ENCODE results near the gene KNTC1. TPM values are rescaled to one million over a fixed set of nuclear protein-coding genes. Genes with fewer than 3 reads are reported as not detected.

Gene KNTC1
- total RNA-seq, 1 donor from 2014 or later, result 1.4 TPM

DNA sequence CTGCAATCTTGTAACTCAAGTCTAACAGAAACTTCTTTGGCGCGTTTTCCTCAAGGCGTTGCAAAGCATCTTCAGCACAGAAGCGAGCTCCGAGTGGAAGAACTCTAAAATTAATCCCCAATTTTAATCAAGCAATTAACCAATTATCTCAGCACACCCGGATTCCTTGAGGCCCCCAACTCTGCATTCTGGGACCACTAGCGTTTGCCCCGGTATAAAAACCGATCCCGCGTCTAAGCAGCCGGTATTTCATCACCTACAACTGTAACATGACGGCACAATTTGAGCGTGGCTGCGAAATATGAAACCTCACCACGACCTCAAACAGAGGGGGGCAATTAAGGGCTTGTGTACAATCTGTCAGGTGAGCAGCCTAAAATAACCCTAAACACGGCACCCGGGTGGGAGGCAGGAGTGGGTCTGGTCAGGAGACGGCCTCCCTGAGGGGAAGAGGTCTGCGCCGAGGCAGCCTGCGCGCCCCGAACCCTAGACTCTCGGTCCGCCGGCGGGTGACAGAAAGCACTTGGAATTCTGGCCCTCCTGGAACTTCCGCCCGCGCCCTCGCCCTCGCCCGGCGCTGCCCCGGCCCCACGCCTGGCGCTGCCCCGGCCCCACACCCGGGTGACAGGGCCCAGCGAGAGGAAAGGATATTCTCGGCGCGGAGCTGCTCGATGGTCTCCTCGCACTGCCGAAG is 26.9 kb upstream of the KNTC1 start:
- peak; percentile 51 for DNase-seq
- H3K27me3 ChIP-seq (ENCODE audit: low read depth), result no peaks in the 10 kb centered on the region
- no peaks in the 10 kb centered on the region for H3K9me3 ChIP-seq (replicated peaks)
- peaks cover 53% of the 10 kb centered on the region for H3K4me1 ChIP-seq
- peak overlapping the region; percentile 99 for H3K27ac ChIP-seq (replicated peaks)
- H3K4me3 ChIP-seq, result peak overlapping the region; percentile 93
- intact Hi-C loops (cut with micrococcal nuclease), result no loop called here
- TF ChIP-seq, protein P1, sequence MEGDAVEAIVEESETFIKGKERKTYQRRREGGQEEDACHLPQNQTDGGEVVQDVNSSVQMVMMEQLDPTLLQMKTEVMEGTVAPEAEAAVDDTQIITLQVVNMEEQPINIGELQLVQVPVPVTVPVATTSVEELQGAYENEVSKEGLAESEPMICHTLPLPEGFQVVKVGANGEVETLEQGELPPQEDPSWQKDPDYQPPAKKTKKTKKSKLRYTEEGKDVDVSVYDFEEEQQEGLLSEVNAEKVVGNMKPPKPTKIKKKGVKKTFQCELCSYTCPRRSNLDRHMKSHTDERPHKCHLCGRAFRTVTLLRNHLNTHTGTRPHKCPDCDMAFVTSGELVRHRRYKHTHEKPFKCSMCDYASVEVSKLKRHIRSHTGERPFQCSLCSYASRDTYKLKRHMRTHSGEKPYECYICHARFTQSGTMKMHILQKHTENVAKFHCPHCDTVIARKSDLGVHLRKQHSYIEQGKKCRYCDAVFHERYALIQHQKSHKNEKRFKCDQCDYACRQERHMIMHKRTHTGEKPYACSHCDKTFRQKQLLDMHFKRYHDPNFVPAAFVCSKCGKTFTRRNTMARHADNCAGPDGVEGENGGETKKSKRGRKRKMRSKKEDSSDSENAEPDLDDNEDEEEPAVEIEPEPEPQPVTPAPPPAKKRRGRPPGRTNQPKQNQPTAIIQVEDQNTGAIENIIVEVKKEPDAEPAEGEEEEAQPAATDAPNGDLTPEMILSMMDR (IDR thresholded peaks at IDR 0.05; ENCODE audit: borderline replicate concordance), result no peak
- peaks cover 41% of the 10 kb centered on the region for H3K36me3 ChIP-seq

DNA sequence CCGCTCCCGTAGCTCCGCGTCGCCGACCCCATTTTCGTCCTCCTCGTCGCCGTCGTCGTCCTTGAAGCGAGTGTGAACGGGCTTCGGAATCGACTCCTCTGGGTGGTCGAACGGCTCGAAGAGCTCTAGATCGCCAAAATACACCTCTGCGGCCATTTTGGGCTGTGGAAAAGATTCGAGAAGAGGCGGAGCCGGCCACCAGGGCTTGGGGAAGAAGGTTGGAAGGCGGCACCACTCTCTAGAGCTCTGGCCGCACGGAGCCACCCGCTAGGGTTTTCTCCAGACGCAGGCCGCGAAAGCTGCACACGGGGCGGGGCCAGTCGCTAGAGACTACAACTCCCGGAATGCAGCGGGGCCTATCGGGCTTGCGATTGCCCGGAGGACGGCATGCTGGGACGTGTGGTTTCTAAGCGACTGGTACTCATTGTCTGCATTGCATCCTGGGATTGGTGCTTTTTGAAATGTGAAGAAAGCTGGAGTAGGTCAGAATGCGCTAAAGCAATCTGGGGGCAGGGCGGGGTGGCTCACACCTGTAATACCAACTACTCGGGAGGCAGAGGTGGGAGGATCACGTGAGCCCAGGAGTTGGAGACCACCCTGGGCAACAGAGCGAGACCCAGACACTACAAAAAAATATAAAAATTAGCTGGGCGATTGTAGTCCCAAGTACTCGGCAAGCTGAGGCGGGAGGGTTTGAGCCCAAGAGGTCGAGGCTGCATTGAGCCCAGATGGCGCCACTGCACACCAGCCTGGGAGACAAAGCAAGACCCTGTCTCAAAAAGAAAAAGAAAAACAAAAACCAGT is 26.2 kb upstream of the KNTC1 start, which contains the start of gene ZCCHC8:
Gene ZCCHC8, minus strand, starts transcription at position 248 of the 804 bp plus-strand sequence. Its CDS starts 92 bp downstream, at position 156.
- Histone ChIP-seq H3K27ac (replicated peaks) (peak within 1 kb of the TSS; percentile 99), H3K9me3 (replicated peaks) (no peaks in the 10 kb centered on the region), H3K4me1 (peaks cover 50% of the 10 kb centered on the region), H3K4me3 (peak within 1 kb of the TSS; percentile 93), H3K36me3 (peaks cover 43% of the 10 kb centered on the region), H3K27me3 (ENCODE audit: low read depth) (no peaks in the 10 kb centered on the region)
- TF ChIP-seq, protein P1 (IDR thresholded peaks at IDR 0.05; ENCODE audit: borderline replicate concordance), result peak; percentile 32
- DNase-seq, result peak; percentile 96
- intact Hi-C loops (cut with micrococcal nuclease), result no loop called here

DNA sequence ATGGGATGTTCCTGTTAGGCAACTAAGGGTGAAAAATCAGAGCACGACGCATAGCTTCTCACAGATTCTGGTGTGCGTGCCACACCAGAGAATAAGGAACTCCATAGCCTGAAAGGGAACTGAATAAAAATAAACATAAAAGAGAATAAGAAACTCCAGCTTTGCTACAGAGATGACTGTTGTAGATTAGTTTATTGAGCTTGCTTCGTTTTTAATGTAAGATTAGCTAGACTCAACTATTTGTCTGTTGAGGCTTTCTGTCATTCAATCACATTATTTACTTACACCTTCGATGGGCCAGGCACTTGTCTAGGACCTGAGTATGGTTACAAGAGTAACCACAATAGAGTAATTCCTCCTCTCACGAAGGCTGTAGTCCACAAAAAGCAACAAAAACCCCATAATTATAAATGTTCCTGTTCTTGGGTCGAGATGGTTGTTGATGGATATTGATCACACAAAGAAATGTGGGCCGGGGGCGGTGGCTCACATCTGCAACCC is 25.5 kb upstream of the KNTC1 start:
- Histone ChIP-seq H3K4me1 (peaks cover 48% of the 10 kb centered on the region), H3K36me3 (peaks cover 48% of the 10 kb centered on the region), H3K27me3 (ENCODE audit: low read depth) (no peaks in the 10 kb centered on the region), H3K4me3 (peak overlapping the region; percentile 93), H3K9me3 (replicated peaks) (no peaks in the 10 kb centered on the region), H3K27ac (replicated peaks) (peak overlapping the region; percentile 99)
- intact Hi-C loops (cut with micrococcal nuclease), result no loop called here
- no peak for DNase-seq
- TF ChIP-seq, protein P1 (IDR thresholded peaks at IDR 0.05; ENCODE audit: borderline replicate concordance), result no peak

DNA sequence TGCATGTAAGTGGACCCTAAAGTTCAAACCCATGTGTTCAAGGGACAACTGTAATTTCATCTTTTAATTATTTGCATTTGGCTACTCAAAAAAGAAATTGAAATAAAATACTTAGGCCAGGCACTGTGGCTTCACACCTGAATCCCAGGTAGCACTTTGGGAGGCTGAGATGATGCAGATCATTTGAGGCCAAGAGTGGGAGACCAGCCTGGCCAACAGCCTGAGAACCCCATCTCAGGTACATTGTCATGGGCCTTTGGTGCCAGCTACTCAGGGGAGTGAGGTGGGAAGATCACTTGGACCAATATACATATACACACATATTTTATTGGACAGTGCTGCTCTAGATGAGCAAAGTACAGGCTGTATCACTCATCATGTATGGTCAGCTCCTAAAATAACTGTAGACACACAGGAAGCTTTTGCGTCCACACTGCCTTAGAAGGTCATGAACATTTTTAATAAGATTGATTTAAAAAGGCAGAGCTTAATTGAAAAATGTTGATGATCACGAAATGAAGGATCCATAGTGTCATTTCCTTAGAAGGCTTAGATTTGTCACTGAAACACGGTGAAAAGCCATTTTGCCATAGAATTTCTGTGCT is 23.8 kb upstream of the KNTC1 start:
- no peaks in the 10 kb centered on the region for H3K9me3 ChIP-seq (replicated peaks)
- H3K4me3 ChIP-seq, result no peak overlapping the region
- H3K27ac ChIP-seq (replicated peaks), result no peak overlapping the region
- H3K27me3 ChIP-seq (ENCODE audit: low read depth), result no peaks in the 10 kb centered on the region
- no peak for DNase-seq
- H3K4me1 ChIP-seq, result peaks cover 38% of the 10 kb centered on the region
- TF ChIP-seq, protein P1 (IDR thresholded peaks at IDR 0.05; ENCODE audit: borderline replicate concordance), result no peak
- H3K36me3 ChIP-seq, result peaks cover 57% of the 10 kb centered on the region
- intact Hi-C loops (cut with micrococcal nuclease), result no loop called here
